ENCODE measurements around the gene SF3A2.

Gene SF3A2

GRCh38 chr19:2230033-2230531 is 6.5 kb upstream of the SF3A2 start:
- TF ChIP-seq CTCF (conservative IDR thresholded peaks at IDR 0.05; ENCODE audit: control insufficient read depth, insufficient read depth, low read depth, low read length) = no peak
- H3K4me3 ChIP-seq (ENCODE audit: control insufficient read depth, low read depth, low read length) = no peak overlapping the region
- DNase-seq (ENCODE audit: low read depth) = no peak

- DNase-seq (ENCODE audit: low read depth) = no peak
- TF ChIP-seq CTCF (conservative IDR thresholded peaks at IDR 0.05; ENCODE audit: control insufficient read depth, insufficient read depth, low read depth, low read length) = no peak
- no peak overlapping the region for H3K4me3 ChIP-seq (ENCODE audit: control insufficient read depth, low read depth, low read length)
These were observed 5.7 kb upstream of the SF3A2 start for GRCh38 chr19:2230807-2231533.

GRCh38 chr19:2231621-2232221 is 4.9 kb upstream of the SF3A2 start:
- no peak for TF ChIP-seq CTCF (conservative IDR thresholded peaks at IDR 0.05; ENCODE audit: control insufficient read depth, insufficient read depth, low read depth, low read length)
- no peak overlapping the region for H3K4me3 ChIP-seq (ENCODE audit: control insufficient read depth, low read depth, low read length)
- no peak for DNase-seq (ENCODE audit: low read depth)

DNA sequence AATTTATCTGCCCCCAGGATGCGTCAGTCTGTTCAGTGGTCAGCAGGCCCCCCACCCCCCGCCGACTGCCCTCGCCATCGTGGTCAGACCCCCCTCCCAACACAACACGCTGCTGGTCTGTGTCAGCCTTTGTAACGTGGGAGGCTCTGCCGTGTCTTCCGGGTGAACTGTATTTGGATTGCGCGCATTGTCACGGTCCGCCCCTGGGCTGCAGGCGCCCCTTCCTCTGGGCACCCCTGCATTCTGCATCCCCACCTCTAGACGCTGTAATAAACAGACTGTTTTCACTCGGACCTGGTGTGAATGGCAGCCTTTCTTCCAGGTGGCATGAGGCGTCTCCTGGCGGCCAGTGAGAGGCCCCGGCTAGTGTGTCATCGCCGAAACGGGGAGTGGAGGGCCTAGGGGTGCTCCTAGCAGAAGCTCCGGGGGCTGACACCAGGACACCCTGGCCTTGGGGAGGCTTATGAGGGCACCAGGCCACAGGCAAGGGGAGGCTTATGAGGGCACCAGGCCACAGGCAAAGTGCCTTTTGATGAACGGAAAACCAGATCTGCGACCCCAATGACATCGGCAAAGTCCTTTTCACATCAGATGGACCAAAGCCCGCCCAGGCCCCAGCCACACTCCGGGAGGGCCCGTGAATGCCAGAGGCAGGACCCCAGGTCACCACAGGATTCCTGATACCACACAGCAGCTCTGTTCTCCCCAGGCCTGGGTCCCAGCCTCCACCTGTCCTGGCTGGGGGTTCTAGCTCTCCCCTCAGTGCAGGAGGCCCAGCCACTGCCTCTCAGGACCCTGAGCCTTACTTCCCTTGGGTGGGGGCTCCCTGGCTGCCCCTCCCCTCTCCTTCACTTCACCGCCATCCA is 4.1 kb upstream of the SF3A2 start:
- TF ChIP-seq CTCF (conservative IDR thresholded peaks at IDR 0.05; ENCODE audit: control insufficient read depth, insufficient read depth, low read depth, low read length) = no peak
- H3K4me3 ChIP-seq (ENCODE audit: control insufficient read depth, low read depth, low read length) = no peak overlapping the region
- DNase-seq (ENCODE audit: low read depth) = no peak

GRCh38 chr19:2233601-2234280 is 2.9 kb upstream of the SF3A2 start:
- no peak overlapping the region for H3K4me3 ChIP-seq (ENCODE audit: control insufficient read depth, low read depth, low read length)
- no peak for DNase-seq (ENCODE audit: low read depth)
- TF ChIP-seq CTCF (conservative IDR thresholded peaks at IDR 0.05; ENCODE audit: control insufficient read depth, insufficient read depth, low read depth, low read length) = no peak

GRCh38 chr19:2234996-2235380 is 1.6 kb upstream of the SF3A2 start:
- peak overlapping the region; percentile 76 for H3K4me3 ChIP-seq (ENCODE audit: control insufficient read depth, low read depth, low read length)
- DNase-seq (ENCODE audit: low read depth) = no peak
- TF ChIP-seq CTCF (conservative IDR thresholded peaks at IDR 0.05; ENCODE audit: control insufficient read depth, insufficient read depth, low read depth, low read length) = no peak
